NOMO-1 (cell line): Measurements from ENCODE around the gene LARGE1.

Experiments
- DNase-seq, 2 experiments: peaks; one replicate each; lab custom pipeline; 2025; ENCODE audit not compliant: unreplicated experiment in 2 of 2; lab: John Stamatoyannopoulos, UW

LARGE1 gene

DNA sequence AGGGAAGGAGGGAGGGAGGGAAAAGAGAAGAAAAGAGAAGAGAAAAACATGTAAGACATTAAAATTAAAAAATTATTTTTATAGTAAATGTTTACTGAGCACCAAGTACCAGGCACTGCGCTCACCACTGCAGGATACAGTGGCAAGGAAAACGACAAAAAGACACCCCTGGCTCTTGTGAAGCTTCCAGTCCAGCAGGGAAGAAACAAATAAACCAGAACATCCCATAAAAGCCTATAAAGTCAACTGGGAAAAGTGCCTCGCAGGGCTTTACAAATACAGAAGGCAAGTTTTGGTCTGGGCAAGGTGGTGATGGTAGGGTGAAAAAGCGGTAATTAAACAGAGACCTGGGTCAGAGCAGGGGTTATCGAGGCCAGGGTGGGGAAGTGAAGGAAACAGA, 33.6 kb downstream of the LARGE1 start:
- no peak for DNase-seq

DNA sequence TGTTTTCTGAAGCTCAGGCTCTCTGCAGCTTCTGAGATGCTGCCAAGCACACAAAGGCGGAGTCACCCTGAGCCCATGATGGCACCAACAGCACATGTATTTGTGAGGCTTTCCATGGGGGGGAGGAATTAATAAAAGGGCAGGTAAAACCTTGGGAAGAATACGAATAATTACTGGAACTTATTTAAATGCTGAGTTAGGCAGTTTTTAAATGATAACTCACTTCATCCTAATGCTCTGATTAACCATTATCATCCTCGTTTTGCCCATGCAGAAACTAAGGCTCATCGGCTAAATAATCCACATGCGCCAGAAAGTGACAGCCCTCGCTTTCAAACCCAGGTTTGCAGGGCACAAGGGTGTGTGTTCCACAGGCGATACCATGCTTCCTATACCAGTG, 35.4 kb downstream of the LARGE1 start:
- no peak for DNase-seq

DNA sequence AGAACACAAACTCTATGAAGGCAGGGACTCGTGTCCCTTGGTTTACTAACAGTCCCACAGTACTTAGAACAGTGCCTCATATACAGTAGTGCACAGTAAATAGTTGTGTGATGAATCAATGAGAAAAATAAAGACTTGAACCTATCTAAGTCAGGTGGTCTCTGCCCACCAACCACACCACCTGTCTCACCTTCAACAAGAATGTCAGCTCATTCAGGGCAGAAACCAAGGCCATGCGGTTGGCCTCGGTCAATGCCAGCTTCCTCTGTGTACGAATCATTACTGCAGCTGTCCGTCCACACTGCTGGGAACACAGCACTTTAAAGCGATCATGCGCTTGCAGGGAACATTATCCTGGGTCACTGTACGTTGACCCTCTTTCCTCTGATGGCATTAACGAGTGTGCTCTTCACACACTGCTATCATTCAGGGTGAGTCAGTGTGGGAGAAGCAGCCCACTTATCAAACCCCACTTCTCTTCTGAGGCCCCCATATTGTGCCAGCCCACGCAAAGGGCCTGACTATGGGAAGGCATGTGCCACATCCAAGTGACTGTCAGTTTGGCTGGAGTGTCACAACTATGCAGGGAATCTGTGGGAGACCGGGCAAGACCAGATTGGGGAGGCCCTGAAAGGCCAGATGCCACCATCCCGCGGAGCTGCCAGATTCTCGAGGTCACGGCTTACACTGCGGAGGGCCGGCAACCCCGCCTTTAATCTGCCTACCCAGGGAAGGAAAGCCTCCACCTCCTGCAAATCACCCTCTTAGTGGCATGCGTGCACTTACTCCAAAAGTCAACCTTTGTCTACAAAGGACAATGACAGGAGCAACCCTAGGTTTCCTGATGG, 36.1 kb downstream of the LARGE1 start:
- no peak for DNase-seq

DNA sequence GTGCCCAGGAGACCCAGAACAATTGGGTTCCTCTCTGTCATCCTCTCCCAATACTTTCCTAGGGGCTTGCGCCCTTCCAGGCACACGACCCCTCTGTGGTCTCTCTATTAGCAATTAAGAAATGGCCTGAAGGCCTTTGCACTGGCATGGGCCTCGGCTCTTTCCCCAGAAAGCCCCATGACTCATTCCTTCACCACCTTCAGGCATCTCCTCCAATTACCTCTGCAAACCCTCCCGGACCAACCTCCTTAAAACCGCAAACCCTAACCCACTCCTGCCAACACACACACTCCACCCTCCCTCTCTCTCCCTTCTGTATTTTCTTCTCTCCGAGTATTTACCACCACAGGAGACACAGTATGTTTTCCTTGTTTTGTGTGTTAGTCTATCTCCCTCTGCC, 36.7 kb downstream of the LARGE1 start:
- DNase-seq, result no peak

DNA sequence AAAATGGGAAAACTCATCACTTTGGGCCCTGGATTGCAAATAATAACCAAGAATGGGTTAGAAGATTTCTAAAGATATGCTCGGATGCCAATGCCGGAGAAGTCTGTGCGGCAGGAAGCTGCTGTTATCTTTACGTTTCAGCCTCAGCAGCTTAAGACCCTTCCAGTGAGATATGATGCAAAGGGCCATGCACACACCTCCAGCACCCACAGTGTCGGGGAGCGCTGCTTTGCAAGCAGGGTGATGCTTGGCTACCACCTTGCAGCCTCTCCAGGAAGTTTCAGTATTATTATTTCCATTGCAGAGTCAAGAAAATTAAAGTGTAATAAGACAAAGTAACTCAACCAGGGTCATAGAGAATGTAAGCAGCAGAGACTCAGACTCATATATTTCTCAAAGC, 37.3 kb downstream of the LARGE1 start:
- DNase-seq, result no peak

DNA sequence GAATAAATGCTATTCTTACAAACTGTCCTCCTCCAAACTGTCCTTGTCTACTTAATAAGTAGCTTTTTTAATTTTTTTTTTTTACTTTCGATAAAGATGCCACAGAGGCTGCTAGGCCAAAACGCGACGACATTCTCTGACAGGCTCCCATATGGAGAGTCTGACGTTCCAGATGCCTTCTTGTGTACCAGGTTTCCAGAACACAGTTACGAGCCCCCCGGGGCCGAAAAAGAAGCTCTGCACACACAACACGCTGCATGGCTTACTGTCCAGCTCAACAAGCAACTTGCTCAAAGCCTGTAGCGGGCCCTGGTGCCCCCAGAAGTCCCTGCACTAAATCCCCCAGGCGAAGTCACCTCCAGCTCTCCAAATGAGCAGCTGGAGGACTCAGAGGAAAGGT, 39.3 kb downstream of the LARGE1 start:
- no peak for DNase-seq

DNA sequence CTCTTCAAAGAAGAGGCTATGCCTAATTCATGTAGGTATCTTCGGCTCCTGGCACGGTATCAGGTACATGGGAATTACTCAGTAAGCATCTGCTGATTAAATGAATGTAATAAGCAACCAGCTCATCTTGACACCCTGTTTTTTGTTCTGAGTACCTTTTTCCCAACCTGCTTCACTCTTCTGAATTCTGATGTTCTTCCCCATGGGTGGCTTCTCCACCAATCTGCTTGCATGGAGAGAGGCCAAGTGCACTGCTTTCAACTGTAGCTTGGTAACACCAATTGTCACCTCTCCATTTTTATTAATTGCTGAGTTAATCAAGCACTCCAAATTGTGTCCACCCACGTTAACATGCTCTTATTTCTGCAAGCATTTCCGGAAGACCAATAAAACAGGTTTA, 40.5 kb downstream of the LARGE1 start:
- no peak for DNase-seq

DNA sequence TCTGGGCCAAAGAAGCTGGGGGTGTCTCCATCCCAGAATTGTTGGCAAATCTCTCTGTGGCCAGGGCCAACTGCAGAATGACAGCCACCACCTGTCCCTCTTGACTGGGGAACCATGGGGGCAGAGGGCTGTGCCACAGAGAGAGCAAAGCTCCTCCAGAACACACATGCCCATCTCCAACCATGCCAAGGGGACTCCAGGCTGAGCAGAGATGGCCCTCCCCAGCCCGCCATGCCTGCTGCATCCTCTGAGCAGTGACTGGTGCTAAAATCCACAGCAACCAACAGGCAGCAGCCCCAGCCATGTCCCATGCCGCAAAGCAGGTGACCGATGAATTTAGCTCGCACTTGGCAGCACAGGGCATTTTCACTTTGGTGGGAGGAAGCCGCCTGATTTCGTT, 45.0 kb downstream of the LARGE1 start:
- no peak for DNase-seq

DNA sequence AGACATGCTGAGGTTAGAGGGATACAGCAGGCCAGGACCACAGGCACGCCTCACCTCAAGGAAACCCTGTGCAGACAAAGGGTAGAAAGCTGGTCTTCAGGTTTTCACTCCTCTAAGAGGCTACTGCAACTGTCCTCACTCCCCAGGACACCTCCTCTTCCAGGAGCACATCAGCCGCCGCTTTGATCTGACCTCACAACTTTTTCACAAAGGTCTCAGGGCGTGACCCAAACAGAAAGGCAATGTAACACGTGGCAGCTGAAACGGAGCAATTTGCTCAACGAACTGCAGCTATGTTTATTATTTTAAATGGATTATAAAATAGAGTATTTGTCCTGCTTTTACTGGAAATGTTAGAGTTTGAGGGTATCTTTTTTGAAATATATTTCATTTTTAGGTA, 46.1 kb downstream of the LARGE1 start:
- no peak for DNase-seq

DNA sequence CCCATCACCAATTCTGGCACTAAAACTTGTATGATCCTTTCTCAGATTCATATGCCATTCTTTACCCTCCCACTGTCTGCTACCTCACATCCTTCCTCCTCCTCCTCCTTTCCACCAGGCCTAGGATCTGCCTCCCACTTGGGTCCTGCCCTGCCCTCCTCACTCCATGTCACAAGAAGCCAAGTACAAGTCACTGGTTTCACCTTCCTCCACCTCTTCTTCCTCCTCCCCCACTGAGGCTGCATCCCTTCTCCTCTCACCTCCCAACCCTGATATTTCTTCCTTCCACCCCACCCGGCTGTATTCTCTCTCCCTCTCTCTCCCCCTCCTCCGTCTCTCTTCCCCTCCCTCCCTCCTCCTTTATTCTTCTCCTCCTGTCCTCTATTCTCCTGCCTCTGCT, 46.6 kb downstream of the LARGE1 start:
- DNase-seq, result no peak

DNA sequence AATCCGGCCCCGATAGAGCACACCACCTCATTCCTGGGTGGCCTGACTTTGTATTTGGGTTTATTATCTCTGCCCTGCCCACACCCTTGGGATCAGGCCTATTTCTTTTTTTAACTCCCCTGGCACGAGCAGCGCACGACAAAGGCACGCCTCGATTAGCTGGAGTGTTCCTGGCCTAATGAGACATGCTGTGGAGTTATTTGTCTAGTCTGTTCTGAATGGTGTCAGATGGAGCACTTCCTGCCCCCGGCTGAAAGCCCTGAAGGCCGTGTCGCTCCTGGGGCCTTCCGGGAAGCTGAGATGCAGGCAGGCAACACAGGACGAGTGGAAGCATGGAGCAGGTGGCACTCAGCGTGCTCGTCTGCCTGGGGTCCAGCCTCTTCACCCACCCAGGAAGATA, 47.1 kb downstream of the LARGE1 start:
- DNase-seq, result no peak

DNA sequence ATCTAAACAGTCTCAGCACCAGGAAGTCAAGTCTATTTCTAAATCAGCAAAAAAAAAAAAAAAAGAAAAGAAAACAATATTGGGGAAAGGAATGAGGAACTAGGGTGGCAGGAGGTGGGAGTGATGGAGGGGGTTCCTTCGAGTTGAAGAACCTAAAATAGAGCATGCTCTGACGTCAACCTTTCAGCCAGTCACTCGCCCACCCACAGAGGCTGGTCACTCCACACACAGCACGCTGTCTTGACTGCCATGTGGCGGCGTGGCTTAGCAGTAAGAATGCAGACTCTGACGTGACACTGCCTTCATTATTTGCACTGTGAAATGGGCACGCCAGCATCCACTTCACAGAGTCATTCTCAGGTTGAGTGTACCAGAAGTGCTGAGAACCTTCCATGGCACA, 48.3 kb downstream of the LARGE1 start:
- no peak for DNase-seq

DNA sequence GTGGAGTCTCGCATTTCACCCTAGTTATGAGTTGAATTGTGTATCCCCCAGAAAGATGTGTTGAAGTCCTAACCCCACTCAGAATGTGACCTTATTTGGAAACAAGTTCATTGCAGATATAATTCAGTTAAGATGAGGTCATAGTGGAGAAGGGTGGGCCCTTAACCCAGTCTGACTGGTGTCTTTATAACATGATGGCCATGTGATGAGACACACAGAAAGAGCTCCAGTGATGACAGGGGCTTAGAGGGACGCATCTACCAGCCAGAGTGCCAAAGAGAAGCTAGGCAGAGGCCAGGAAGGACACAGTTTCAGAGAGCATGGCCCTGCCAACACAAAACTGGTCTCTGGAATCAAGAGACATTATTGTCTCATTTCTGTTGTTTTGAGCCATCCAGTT, 50.3 kb downstream of the LARGE1 start:
- no peak for DNase-seq

DNA sequence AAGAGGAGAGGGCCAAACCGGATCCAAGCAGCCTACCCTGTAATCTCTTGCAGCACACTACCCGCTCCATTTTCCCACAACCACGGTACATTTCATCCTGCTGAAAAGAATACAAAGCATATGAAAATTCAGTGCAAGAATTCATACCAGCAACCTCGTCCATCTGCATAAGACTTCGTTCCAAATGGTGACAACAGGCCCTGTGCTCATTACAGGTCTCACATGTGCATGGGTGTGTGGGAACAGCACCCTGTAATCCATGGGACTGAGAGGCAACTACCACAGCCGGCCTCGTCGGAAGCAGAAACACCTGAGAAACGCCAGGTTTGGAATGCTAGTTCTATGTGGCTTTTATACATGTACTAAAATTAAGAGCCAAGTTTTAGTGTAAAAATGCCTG, 52.3 kb downstream of the LARGE1 start:
- no peak for DNase-seq

DNA sequence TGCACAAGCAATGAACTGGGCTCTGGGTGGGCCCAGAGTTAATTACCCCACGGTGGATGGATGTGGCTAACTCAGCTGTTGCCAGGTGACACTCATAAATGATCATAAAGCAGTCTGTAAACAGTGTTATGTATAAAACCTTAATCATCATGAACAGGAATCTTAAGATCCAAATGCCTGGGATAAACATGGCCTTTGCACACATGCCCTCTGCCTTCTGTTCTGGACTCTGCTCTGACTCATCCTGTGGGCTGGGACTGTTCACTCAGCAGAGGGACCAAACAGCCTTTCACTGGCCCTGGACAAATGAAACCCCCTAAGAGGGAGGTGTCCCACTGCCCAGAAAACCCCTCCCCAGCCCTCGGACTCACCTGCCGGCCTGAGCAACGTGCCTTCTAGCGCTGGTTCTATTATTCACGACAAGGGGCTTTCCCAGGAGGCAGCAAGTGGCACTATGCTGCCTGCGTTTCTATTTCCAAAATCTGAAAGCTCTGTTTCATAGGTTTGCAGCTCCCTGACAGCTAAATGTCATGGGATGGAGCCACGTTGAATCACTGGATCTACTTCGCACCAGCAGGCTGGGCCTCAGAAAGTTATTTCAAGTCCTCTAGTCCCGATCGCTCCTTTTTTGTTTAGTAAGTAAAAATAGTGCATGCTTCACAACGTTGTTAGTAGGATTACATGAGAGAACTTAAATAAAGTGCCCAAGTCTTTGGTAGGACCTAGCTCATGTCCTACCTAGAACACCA, 53.0 kb downstream of the LARGE1 start:
- DNase-seq, result no peak

DNA sequence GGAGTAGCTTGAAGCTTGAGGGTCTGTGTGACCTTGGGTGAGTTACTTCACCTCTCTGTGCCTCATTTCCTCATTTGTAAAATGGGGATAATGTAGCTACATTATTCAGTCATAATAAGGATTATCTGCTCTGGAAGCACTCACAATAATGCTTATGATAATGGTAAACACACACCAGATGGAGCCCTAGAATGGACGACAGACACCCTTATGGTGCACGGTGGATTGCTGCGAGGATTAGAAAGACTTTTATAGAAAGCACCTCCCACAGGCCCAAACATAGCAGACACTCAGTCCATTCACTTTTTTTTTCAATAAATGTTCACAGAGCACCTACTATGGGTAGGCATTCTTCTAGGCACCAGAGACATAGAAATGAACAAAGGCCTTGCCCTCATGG, 53.8 kb downstream of the LARGE1 start:
- no peak for DNase-seq

DNA sequence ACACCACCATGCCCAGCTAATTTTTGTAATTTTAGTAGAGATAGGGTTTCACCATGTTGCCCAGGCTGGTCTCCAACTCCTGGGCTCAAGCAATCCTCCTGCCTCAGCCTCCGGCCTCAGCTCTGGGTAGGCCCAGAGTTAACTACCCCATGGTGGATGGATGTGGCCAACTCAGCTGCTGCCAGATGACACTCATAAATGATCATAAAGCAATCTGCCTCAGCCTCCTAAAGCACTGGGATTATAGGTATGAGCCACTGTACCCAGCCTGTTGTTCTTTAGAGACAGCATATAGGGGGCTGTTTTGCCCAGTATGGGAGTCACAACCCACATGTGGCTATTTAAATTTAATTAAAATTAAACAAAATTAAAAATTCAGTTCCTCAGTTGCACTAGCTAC, 54.3 kb downstream of the LARGE1 start:
- DNase-seq, result no peak

DNA sequence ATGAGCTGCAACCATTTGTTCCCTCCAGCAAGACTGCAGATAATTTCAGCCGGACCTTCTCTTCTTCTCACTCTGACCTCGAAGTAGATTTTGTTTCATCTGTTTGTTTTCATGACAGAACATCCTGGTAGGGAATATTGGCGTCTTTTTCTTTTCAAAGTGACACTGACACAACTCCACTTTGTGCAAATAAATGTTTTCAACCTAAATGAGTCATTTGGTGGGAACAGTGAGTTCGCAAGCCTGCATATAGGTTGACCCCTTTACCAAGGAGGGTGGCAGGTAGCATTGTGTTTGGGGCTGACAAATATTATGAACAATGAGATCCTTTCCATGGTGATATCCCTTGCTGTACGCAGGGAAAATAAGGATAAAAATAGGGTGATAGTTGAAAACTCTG, 55.0 kb downstream of the LARGE1 start:
- DNase-seq, result no peak

DNA sequence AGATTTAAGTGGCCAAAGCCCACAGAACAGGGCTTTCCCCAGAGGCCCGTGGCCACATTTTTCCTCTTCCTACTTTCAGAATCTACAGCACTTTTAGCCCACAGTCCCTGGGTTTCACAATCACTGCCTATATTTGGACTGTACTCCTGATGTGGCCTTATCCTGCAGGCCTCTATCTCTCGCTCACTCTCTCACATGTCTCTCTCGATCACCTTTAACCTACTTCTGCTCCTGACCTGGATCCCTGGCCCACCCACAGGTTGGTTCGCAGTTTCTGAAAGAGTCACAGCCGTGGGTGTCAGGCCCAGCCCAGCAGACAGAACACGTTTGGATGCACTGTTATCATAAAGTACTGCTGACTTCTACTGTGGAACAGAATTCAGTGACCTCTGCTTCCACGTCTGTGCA, 55.5 kb downstream of the LARGE1 start:
- DNase-seq, result no peak

DNA sequence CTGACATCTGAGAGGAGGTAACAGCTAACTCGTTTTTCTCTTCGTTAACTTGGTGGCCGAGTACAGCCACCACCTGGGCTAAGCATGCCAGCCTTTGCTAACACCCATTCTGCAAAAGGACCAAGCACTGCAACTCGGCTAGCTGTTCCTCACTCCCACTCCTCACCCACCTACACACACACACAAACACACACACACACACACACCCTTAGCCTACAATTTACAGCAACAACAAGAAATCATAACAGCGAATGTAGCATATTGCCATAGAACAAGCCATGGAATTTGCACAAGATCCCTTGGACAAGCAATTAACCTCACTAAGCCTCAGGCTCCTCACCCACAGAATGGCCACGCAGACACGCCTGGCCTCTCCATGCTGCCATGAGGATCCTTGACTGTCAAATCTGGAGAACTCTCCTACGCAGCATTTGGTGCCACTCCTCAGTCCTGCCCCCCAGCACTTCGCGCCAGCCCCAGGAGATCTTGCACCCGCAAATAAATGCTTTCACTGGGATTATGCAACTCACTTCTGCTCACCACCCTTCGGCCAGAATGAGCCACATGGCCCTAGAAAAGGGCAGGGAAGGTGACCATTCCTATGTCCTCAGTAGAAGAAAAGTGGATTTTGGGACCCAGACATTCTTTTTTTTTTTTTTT, 58.9 kb downstream of the LARGE1 start:
- no peak for DNase-seq

DNA sequence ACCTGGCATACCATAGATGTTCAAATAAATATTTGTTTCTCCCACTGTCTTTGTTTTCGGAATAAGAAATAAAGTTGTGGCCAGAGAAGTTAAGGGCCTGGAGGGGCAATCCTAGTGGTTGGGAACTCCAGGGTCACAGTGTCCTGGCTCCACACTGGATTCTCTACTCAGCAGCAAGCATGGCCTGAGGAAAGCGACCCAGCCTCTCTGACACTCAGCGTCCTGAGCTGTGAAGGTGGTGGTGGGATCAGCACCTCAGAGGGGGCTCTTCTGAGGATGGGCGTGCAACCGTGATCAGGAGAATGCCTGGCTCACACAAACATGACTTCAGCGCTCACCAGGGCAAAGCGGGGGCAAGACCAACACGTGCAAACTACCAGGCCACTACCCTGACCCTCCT, 59.9 kb downstream of the LARGE1 start:
- DNase-seq, result no peak

DNA sequence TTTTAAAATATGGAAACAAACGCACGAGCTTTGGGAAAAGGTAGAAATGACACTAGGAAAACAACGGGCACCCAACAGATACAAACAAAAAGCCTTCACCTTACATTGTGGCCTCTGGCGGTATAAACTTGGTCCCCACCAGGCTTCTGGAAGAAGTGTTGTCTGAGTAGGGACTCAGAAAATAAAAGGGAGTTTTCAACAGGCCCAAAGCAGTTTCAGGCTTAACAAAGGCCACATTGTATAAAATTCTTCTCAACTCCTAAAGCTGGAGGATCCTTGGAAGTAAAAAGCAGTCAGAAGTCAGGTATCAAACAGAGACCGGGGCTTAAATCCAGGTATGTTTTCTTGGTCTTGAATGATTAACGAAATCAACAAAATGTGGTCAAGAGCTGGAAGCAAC, 61.0 kb downstream of the LARGE1 start:
- DNase-seq, result no peak
